ENCODE measurements around the gene C1R.
"Not testable (repeated sequence)": the region's sequence is repeated elsewhere in the genome, so short reads cannot be mapped to it uniquely, and the experiment has no call there.

- not testable (repeated sequence) for TF ChIP-seq CTCF, POLR2A (IDR thresholded peaks at IDR 0.05)
Observed at GRCh38 chr12:7049445-7049951, 42.7 kb downstream of the C1R start.
